Mesenchymal stem cell (in vitro differentiated cells and primary cell): Measurements from ENCODE around the gene RIPK1.
"Not testable (repeated sequence)": the region's sequence is repeated elsewhere in the genome, so short reads cannot be mapped to it uniquely, and the experiment has no call there.

Source experiments
- DNase-seq: peaks from one replicate; pipeline ENCODE4 v3.0.0-alpha.2; 2013
- H2AFZ ChIP-seq: one replicate; pipeline ENCODE4 v1.6.1; 2013; ENCODE audit warnings: low read depth, mild to moderate bottlenecking, control low read depth, inconsistent platforms, low read length, moderate library complexity
- H2AK5ac ChIP-seq: 2 replicates; pipeline ENCODE4 v1.6.1; 2013; ENCODE audit warnings: low read length, moderate library complexity, mild to moderate bottlenecking, inconsistent platforms; ENCODE audit not compliant: severe bottlenecking
- H2BK120ac ChIP-seq: one replicate; pipeline ENCODE4 v1.6.1; 2013; ENCODE audit warnings: low read depth, mild to moderate bottlenecking, inconsistent platforms, low read length, moderate library complexity
- H2BK12ac ChIP-seq, 2 experiments: one replicate each; pipeline ENCODE4 v1.6.1; 2013; ENCODE audit warnings: inconsistent platforms in 2 of 2, low read length in 2 of 2, mild to moderate bottlenecking in 2 of 2, moderate library complexity in 2 of 2, control low read depth in 1 of 2
- H2BK15ac ChIP-seq: one replicate; pipeline ENCODE4 v1.6.1; 2013; ENCODE audit warnings: mild to moderate bottlenecking, low read depth, inconsistent platforms; ENCODE audit not compliant: poor library complexity, severe bottlenecking
- H2BK5ac ChIP-seq: 2 replicates; pipeline ENCODE4 v1.6.1; 2013; ENCODE audit warnings: low read depth, mild to moderate bottlenecking, low read length, control low read depth, inconsistent platforms; ENCODE audit not compliant: poor library complexity, severe bottlenecking
- H3K14ac ChIP-seq, 2 experiments: one replicate each; pipeline ENCODE4 v1.6.1; 2013; ENCODE audit warnings: inconsistent platforms in 2 of 2, low read length in 2 of 2, control low read depth in 1 of 2, mild to moderate bottlenecking in 1 of 2, moderate library complexity in 1 of 2
- H3K18ac ChIP-seq, 2 experiments: one replicate each; pipeline ENCODE4 v1.6.1; 2013; ENCODE audit warnings: inconsistent platforms in 2 of 2, low read length in 2 of 2, control low read depth in 1 of 2, low read depth in 1 of 2, mild to moderate bottlenecking in 1 of 2
- H3K23ac ChIP-seq, 2 experiments: one replicate each; pipeline ENCODE4 v1.6.1; 2013; ENCODE audit warnings: inconsistent platforms in 2 of 2, low read length in 2 of 2, mild to moderate bottlenecking in 2 of 2, moderate library complexity in 2 of 2, control low read depth in 1 of 2
- H3K27ac ChIP-seq: 2 replicates; pipeline ENCODE4 v1.5.1; 2013; ENCODE audit warnings: mild to moderate bottlenecking, moderate library complexity, low read length, control low read depth, inconsistent platforms; ENCODE audit not compliant: poor library complexity, severe bottlenecking
- H3K27me3 ChIP-seq, 2 experiments: 2 replicates each; pipeline versions ENCODE4 v1.6.1 to v1.7.0; 2013; ENCODE audit warnings: low read length in 2 of 2, mild to moderate bottlenecking in 2 of 2, moderate library complexity in 2 of 2, control low read depth in 1 of 2, inconsistent platforms in 1 of 2; ENCODE audit not compliant: control insufficient read depth in 1 of 2, insufficient read depth in 1 of 2
- H3K36me3 ChIP-seq, 2 experiments: 2 replicates each; pipeline versions ENCODE4 v1.6.1 to v1.7.0; 2013; ENCODE audit warnings: low read length in 2 of 2, control low read depth in 1 of 2, inconsistent platforms in 1 of 2, low read depth in 1 of 2, mild to moderate bottlenecking in 1 of 2; ENCODE audit not compliant: insufficient read depth in 2 of 2, control insufficient read depth in 1 of 2
- H3K4ac ChIP-seq, 2 experiments: one replicate each; pipeline ENCODE4 v1.6.1; 2013; ENCODE audit warnings: inconsistent platforms in 2 of 2, low read length in 2 of 2, mild to moderate bottlenecking in 2 of 2, moderate library complexity in 2 of 2, control low read depth in 1 of 2, low read depth in 1 of 2
- H3K4me1 ChIP-seq: 2 replicates; pipeline ENCODE4 v1.6.1; 2013; ENCODE audit warnings: low read depth, low read length, control low read depth; ENCODE audit not compliant: control insufficient read depth, insufficient read depth
- H3K4me2 ChIP-seq: 2 replicates; pipeline ENCODE4 v1.6.1; 2013; ENCODE audit warnings: low read length, mild to moderate bottlenecking, inconsistent platforms; ENCODE audit not compliant: poor library complexity, severe bottlenecking
- H3K4me3 ChIP-seq, 2 experiments: 2 replicates each; pipeline versions ENCODE4 v1.5.1 to v1.7.0; 2013; ENCODE audit warnings: low read length in 2 of 2, mild to moderate bottlenecking in 2 of 2, control low read depth in 1 of 2, low read depth in 1 of 2; ENCODE audit not compliant: insufficient read depth in 1 of 2
- H3K79me1 ChIP-seq: replicated peaks from 2 replicates; pipeline ENCODE4 v1.6.1; 2013; ENCODE audit warnings: mild to moderate bottlenecking, control low read depth, low read length, inconsistent platforms; ENCODE audit not compliant: poor library complexity, severe bottlenecking
- H3K9ac ChIP-seq: 2 replicates; pipeline ENCODE4 v1.7.0; 2013; ENCODE audit warnings: mild to moderate bottlenecking, low read length, moderate library complexity
- H3K9me3 ChIP-seq: 2 replicates; pipeline ENCODE4 v1.7.0; 2013; ENCODE audit warnings: mild to moderate bottlenecking, low read length; ENCODE audit not compliant: control insufficient read depth
- H4K8ac ChIP-seq: one replicate; pipeline ENCODE4 v1.6.1; 2013; ENCODE audit warnings: inconsistent platforms, mild to moderate bottlenecking, low read length, moderate library complexity
- H4K91ac ChIP-seq: one replicate; pipeline ENCODE4 v1.6.1; 2013; ENCODE audit warnings: mild to moderate bottlenecking, low read length, inconsistent platforms
- WGBS: methylation state at CpG from one replicate; pipeline ENCODE4 v1.1.7; 2013; ENCODE audit warnings: mixed read lengths; 5-methylcytosine and 5-hydroxymethylcytosine counted together

Gene RIPK1

GRCh38 chr6:3137873-3138272, 69.6 kb downstream of the RIPK1 start:
- not testable (repeated sequence) for H3K79me1 ChIP-seq, H3K27ac ChIP-seq, H2BK12ac ChIP-seq, H2BK15ac ChIP-seq, H3K9ac ChIP-seq, H4K91ac ChIP-seq, H4K8ac ChIP-seq, H3K4me3 ChIP-seq, H3K23ac ChIP-seq, H3K27me3 ChIP-seq, H2BK120ac ChIP-seq, H3K4ac ChIP-seq, H3K18ac ChIP-seq, H3K14ac ChIP-seq, DNase-seq, H2AFZ ChIP-seq, H3K4me2 ChIP-seq, H2BK5ac ChIP-seq, H3K9me3 ChIP-seq, H2AK5ac ChIP-seq
- H3K36me3 ChIP-seq, result peaks cover 22 to 80% of the 10 kb centered on the region in 2 experiments
- 88% methylated on average over 6 of the region's 6 CpGs for WGBS
- H3K4me1 ChIP-seq, result peaks cover 20% of the 10 kb centered on the region

GRCh38 chr6:3138341-3138740, 70.0 kb downstream of the RIPK1 start:
- peak; percentile 44 for DNase-seq

GRCh38 chr6:3139090-3139903, 71.0 kb downstream of the RIPK1 start:
- H2BK15ac ChIP-seq, result peak overlapping the region; percentile 26
- peak overlapping the region; percentile 89 for H2AK5ac ChIP-seq
- peak overlapping the region; percentile 24 for H3K4me2 ChIP-seq
- DNase-seq, result peak; percentile 84
- H2BK120ac ChIP-seq, result no peak overlapping the region
- no peaks in the 10 kb centered on the region for H3K79me1 ChIP-seq
- peak overlapping the region; percentile 43 for H4K91ac ChIP-seq
- H3K9ac ChIP-seq, result no peak overlapping the region
- peak overlapping the region in 1 of 2 experiments; percentile 68 for H3K18ac ChIP-seq
- H3K36me3 ChIP-seq, result peaks cover 22 to 76% of the 10 kb centered on the region in 2 experiments
- H2AFZ ChIP-seq, result peak overlapping the region; percentile 53
- no peaks in the 10 kb centered on the region for H3K27me3 ChIP-seq
- peak overlapping the region; percentile 48 for H2BK5ac ChIP-seq
- H3K4ac ChIP-seq, result no peak overlapping the region
- peak overlapping the region in 1 of 2 experiments; percentile 62 for H3K14ac ChIP-seq
- peak overlapping the region in 1 of 2 experiments; percentile 25 for H2BK12ac ChIP-seq
- H3K27ac ChIP-seq, result peak overlapping the region; percentile 90
- H3K23ac ChIP-seq, result no peak overlapping the region
- H3K4me3 ChIP-seq, result no peak overlapping the region
- WGBS, result 65% methylated on average over 14 of the region's 14 CpGs
- H3K4me1 ChIP-seq, result peaks cover 19% of the 10 kb centered on the region
- no peaks in the 10 kb centered on the region for H3K9me3 ChIP-seq
- no peak overlapping the region for H4K8ac ChIP-seq

More at GRCh38 chr6:3138341-3138740, 70.0 kb downstream of the RIPK1 start:
- H3K23ac ChIP-seq, result no peak overlapping the region
- 85% methylated on average over 1 of the region's 1 CpG for WGBS
- H3K27me3 ChIP-seq, result no peaks in the 10 kb centered on the region
- H2BK120ac ChIP-seq, result no peak overlapping the region
- H3K4me1 ChIP-seq, result peaks cover 20% of the 10 kb centered on the region
- H3K9ac ChIP-seq, result peak overlapping the region; percentile 16
- no peak overlapping the region for H2AFZ ChIP-seq
- no peak overlapping the region for H4K8ac ChIP-seq
- H3K79me1 ChIP-seq, result peaks cover 2% of the 10 kb centered on the region
- H3K4me2 ChIP-seq, result no peak overlapping the region
- no peaks in the 10 kb centered on the region for H3K9me3 ChIP-seq
- H2BK15ac ChIP-seq, result no peak overlapping the region
- no peak overlapping the region for H3K14ac ChIP-seq
- H3K4me3 ChIP-seq, result no peak overlapping the region
- H3K27ac ChIP-seq, result peak overlapping the region; percentile 90
- no peak overlapping the region for H2BK5ac ChIP-seq
- H2BK12ac ChIP-seq, result no peak overlapping the region
- no peak overlapping the region for H3K18ac ChIP-seq
- H4K91ac ChIP-seq, result no peak overlapping the region
- no peak overlapping the region for H2AK5ac ChIP-seq
- H3K36me3 ChIP-seq, result peaks cover 19 to 80% of the 10 kb centered on the region in 2 experiments
- H3K4ac ChIP-seq, result no peak overlapping the region

- Histone ChIP-seq H2AFZ (no peak overlapping the region), H3K27ac (no peak overlapping the region), H2BK5ac (no peak overlapping the region), H3K4me1 (peaks cover 19% of the 10 kb centered on the region), H3K23ac (no peak overlapping the region), H2BK15ac (no peak overlapping the region), H3K14ac (no peak overlapping the region), H4K8ac (no peak overlapping the region), H3K9ac (no peak overlapping the region), H2BK12ac (no peak overlapping the region), H3K79me1 (peaks cover 2% of the 10 kb centered on the region), H3K27me3 (no peaks in the 10 kb centered on the region), H3K36me3 (peaks cover 25 to 74% of the 10 kb centered on the region in 2 experiments), H2AK5ac (no peak overlapping the region), H3K4me3 (no peak overlapping the region), H4K91ac (no peak overlapping the region), H2BK120ac (no peak overlapping the region), H3K9me3 (no peaks in the 10 kb centered on the region), H3K18ac (no peak overlapping the region), H3K4ac (no peak overlapping the region), H3K4me2 (no peak overlapping the region)
- WGBS, result 98% methylated on average over 20 of the region's 20 CpGs
- DNase-seq, result no peak
These were observed 71.9 kb downstream of the RIPK1 start for GRCh38 chr6:3140201-3140600.
